Gastrocnemius medialis (tissue), 4 donors: Measurements from ENCODE around the gene KCMF1. TPM values are rescaled to one million over a fixed set of nuclear protein-coding genes. Genes with fewer than 3 reads are reported as not detected.

Experiments used
- ATAC-seq, 2 donors: fragments of 150-250 bp; one replicate each; pipeline ENCODE4 v1.9.1; 2016
- DNase-seq, 2 donors: peaks; one replicate each; pipeline ENCODE4 v3.0.0-alpha.2; 2019
- H3K27ac ChIP-seq, 4 donors: fragments of 200-600 bp; sonication (generic); 1 replicate in 1 of 4; 2 replicates in 3 of 4; pipeline ENCODE4 v1.5.1; 2016 to 2018; ENCODE audit warnings: mild to moderate bottlenecking in 2 of 4, moderate library complexity in 1 of 4
- H3K27me3 ChIP-seq, 3 donors: fragments of 200-600 bp; sonication (generic) in 2 of 3; 1 replicate in 1 of 3; 2 replicates in 2 of 3; pipeline versions ENCODE4 v1.5.1 to v1.6.0; 2016 to 2019; ENCODE audit warnings: mild to moderate bottlenecking in 1 of 3, moderate library complexity in 1 of 3
- H3K36me3 ChIP-seq, 2 donors: fragments of 200-600 bp; sonication (generic) in 1 of 2; one replicate each; pipeline ENCODE4 v1.5.1; 2017 to 2018
- H3K4me1 ChIP-seq, 2 donors: fragments of 200-600 bp; sonication (generic) in 1 of 2; one replicate each; pipeline ENCODE4 v1.5.1; 2016 to 2017; ENCODE audit warnings: mild to moderate bottlenecking in 2 of 2
- H3K4me3 ChIP-seq, 4 donors: fragments of 200-600 bp; sonication (generic) in 3 of 4; 1 replicate in 1 of 4; 2 replicates in 3 of 4; pipeline ENCODE4 v1.5.1; 2016 to 2019; ENCODE audit warnings: mild to moderate bottlenecking in 2 of 4
- H3K9me3 ChIP-seq, 3 donors: fragments of 200-600 bp; sonication (generic) in 2 of 3; 1 replicate in 1 of 3; 2 replicates in 2 of 3; pipeline ENCODE4 v1.5.1; 2016 to 2019
- CTCF ChIP-seq, 5 experiments: fragments of 450-650 bp in 3 of 5; fragments of 200-600 bp in 2 of 5; sonication (generic) in 2 of 5; IDR thresholded peaks in 4 of 5; conservative IDR thresholded peaks in 1 of 5; 1 replicate in 4 of 5; 2 replicates in 1 of 5; pipeline ENCODE4 v1.5.1; 2016 to 2019; ENCODE audit warnings: antibody characterized with exemption in 5 of 5, mild to moderate bottlenecking in 3 of 5, moderate library complexity in 3 of 5
- POLR2A ChIP-seq, 2 donors: fragments of 450-650 bp; IDR thresholded peaks; one replicate each; pipeline ENCODE4 v1.6.1; 2017; ENCODE audit warnings: antibody characterized with exemption in 2 of 2, mild to moderate bottlenecking in 2 of 2, moderate library complexity in 2 of 2
- in situ Hi-C, 4 donors: fragments of 200-750 bp; cut with MboI; loops; one replicate each; pipeline versions ENCODE4 v1.15.0 to v1.8.0; 2017; ENCODE audit warnings: low sequenced_read_pairs in 4 of 4
- intact Hi-C: fragments of 100-400 bp; cut with DNase I; formaldehyde crosslinking; loops from one replicate; pipeline ENCODE4 v1.15.1; 2023; ENCODE audit warnings: low total_unique reads
- total RNA-seq, 4 donors: library from RNA; depleted of rRNA; stranded (reverse); fragments of >200 nt; gene quantifications; one replicate each; pipeline versions ENCODE4 v1.1.0 to v1.2.3, GENCODE V29; 2016

KCMF1 gene
- total RNA-seq, 4 donors from 2014 or later: 158 to 178 (median 165) TPM

- Histone ChIP-seq H3K4me1 (no peaks in the 10 kb centered on the region), H3K4me3 (no peak overlapping the region)
- no peak for ATAC-seq
Measured at GRCh38 chr2:84947010-84947593, 23.9 kb upstream of the KCMF1 start.

GRCh38 chr2:84953535-84953934, 17.4 kb upstream of the KCMF1 start:
- intact Hi-C loops: no loop called here
- in situ Hi-C loops: no loop called here
- H3K27me3 ChIP-seq: no peaks in the 10 kb centered on the region
- no peak overlapping the region for H3K27ac ChIP-seq
- H3K9me3 ChIP-seq: no peaks in the 10 kb centered on the region
- H3K4me1 ChIP-seq: peaks cover 11 to 16% of the 10 kb centered on the region in 2 donors
- no peaks in the 10 kb centered on the region for H3K36me3 ChIP-seq
- no peak for ATAC-seq
- DNase-seq: no peak
- no peak overlapping the region for H3K4me3 ChIP-seq
- TF ChIP-seq POLR2A (IDR thresholded peaks at IDR 0.05): no peak
- TF ChIP-seq CTCF (IDR thresholded peaks at IDR 0.05 in 4 of 5, conservative IDR thresholded peaks at IDR 0.05 in 1 of 5): no peak

More at GRCh38 chr2:84947010-84947593, 23.9 kb upstream of the KCMF1 start:
- Histone ChIP-seq H3K27me3 (no peaks in the 10 kb centered on the region), H3K9me3 (no peaks in the 10 kb centered on the region), H3K27ac (no peak overlapping the region), H3K36me3 (no peaks in the 10 kb centered on the region)
- intact Hi-C loops (no loop called here), in situ Hi-C loops (no loop called here)
- no peak for TF ChIP-seq CTCF (IDR thresholded peaks at IDR 0.05 in 4 of 5, conservative IDR thresholded peaks at IDR 0.05 in 1 of 5)
- no peak for DNase-seq

DNA sequence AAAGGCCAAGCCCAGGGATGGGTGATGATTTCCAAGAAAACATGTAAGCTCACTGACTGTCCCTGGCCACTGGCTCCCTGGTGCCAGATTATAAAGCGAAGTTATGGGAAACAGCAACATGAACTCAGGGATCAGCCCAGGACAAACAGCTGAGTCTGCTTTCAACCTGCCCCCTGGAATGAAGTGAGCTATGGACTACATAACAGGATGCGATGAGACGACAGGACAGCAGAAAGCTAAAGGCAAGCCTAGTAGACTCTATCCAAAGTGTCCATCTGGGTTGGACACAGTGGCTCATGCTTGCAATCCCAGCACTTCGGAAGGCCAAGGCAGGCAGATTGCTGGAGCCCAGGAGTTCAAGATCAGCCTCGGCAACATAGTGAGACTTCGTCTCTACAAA, 16.6 kb upstream of the KCMF1 start:
- no peak overlapping the region for H3K4me3 ChIP-seq
- intact Hi-C loops (no loop called here), in situ Hi-C loops (no loop called here)
- TF ChIP-seq CTCF (IDR thresholded peaks at IDR 0.05 in 4 of 5, conservative IDR thresholded peaks at IDR 0.05 in 1 of 5) (no peak), POLR2A (IDR thresholded peaks at IDR 0.05) (no peak)
- H3K4me1 ChIP-seq: peaks cover 18 to 19% of the 10 kb centered on the region in 2 donors
- no peak overlapping the region for H3K27ac ChIP-seq
- no peaks in the 10 kb centered on the region for H3K27me3 ChIP-seq
- no peaks in the 10 kb centered on the region for H3K9me3 ChIP-seq
- H3K36me3 ChIP-seq: no peaks in the 10 kb centered on the region
- no peak for ATAC-seq
- no peak for DNase-seq

DNA sequence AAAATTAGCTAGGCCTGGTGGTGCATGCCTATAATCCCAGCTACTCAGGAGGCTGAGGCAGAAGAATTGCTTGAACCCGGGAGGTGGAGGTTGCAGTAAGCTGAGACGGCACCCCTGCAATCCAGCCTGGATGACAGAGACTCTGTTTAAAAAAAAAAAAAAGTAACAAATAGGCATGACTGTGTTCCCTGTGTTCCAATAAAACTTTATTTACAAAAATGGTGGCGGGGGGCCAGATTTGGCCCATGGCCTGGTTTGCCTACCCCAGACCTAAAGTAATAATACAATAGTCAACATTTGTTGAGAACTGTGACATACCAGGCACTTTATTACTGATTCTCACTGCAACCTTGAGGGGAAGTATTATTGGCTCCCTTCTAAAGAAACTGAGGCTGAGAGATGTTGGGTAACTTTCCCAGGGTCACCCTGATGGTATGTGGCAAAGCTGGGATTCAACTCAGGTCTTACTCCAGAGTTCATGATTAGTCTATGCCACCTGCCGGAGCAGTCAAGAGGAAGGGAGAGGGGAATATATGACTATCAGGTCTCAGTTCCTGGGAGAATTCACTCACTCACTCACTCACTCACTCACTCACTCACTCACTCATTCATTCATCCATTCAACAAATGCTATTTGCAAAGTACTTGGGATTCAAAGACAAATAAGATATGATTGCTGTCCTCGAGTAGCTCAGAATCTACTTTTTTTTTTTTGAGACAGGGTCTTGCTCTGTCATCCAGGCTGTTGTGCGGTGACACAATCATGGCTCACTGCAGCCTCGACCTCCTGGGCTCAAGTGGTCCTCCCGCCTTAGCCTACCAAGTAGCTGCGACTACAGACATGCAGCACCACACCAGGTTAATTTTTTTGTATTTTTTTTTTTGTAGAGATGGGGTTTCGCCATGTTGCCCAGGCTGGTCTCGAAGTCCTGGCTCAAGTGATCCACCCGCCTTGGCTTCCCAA, 14.3 kb upstream of the KCMF1 start:
- in situ Hi-C loops (no loop called here), intact Hi-C loops (no loop called here)
- H3K27me3 ChIP-seq: no peaks in the 10 kb centered on the region
- ATAC-seq: no peak
- H3K9me3 ChIP-seq: no peaks in the 10 kb centered on the region
- H3K4me3 ChIP-seq: no peak overlapping the region
- no peak overlapping the region for H3K27ac ChIP-seq
- H3K36me3 ChIP-seq: no peaks in the 10 kb centered on the region
- peaks cover 19 to 20% of the 10 kb centered on the region in 2 donors for H3K4me1 ChIP-seq
- TF ChIP-seq POLR2A (IDR thresholded peaks at IDR 0.05) (no peak), CTCF (IDR thresholded peaks at IDR 0.05 in 4 of 5, conservative IDR thresholded peaks at IDR 0.05 in 1 of 5) (no peak)
- DNase-seq: no peak
